Midbrain (tissue), 1 donor: ENCODE measurements around the gene PTCH1.

Source experiments
- DNase-seq: peaks from one replicate; lab custom pipeline; 2025; lab: John Stamatoyannopoulos, UW

Gene PTCH1

DNA sequence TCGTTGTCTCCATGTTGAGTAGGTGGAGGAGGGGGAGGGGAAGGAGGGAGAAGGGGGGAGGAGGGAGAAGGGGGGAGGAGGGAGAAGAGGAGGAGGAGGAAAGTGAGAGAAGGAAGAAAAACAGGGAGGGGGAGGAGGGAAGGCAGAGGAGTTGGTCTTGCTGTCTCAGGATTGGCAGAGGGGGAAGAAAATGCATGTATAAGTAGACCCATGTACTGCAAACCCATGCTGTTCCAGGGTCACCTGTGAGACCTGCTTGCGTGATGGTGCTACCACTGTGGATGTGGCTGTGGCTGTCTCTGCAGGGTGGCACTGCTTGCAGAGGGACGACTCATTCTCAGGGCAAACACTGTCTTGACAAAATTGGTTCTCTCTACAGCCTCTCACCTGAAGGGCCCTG, 76.3 kb downstream of the PTCH1 start:
- DNase-seq = no peak

DNA sequence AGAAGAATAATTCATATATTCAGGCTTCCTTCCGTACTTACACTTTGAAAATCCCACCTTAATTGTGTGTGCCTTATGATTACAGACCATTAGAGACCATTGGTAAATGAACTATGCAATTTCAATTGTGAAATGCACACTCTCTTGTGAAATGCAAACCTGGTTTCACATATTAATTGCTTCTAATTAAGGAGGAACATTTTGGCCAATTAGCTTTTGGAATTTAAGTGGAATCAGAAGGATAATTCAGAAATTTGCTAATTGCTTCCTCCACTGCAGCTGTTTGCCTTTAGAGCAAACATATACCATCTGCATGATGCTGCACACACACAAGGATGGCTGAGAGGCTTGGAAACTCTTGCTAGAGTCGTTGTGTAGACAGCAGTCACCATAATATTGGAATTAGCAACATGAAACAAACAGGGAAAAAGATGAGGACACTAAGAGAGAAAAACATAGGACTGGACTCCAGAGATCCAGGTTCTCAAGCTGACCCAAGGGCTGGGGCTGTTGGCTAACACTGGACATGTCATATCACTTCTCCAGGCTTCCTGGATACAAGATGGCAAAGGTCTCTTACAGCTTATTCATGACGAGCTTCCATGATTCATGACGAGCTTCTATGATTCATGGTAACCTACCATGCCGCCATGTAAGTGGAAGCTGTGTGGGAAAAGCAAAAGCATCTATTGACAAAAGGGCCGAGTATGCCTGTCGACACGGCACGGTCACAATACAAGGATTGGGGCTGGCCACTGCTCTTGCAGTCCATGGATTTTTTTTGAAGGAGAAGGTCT, 78.0 kb downstream of the PTCH1 start:
- no peak for DNase-seq

DNA sequence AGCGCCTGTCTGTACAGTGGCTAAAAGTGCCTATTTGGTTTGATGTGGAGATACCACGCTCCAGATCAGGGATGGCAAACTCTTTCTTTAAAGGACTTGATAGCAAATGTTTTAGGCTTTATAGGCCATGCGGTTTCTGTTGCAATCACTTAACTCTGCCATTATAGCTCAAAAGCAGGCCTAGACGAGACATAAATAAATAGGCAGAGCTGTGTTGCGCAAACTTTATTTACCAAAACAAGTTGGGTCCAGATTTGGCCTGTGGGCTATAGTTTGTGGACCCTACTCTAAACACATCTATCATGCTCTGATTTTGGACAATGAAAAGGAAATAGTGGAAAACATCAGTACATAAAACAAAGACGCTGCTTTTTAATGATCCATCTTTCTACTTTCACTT, 79.2 kb downstream of the PTCH1 start:
- DNase-seq = no peak

DNA sequence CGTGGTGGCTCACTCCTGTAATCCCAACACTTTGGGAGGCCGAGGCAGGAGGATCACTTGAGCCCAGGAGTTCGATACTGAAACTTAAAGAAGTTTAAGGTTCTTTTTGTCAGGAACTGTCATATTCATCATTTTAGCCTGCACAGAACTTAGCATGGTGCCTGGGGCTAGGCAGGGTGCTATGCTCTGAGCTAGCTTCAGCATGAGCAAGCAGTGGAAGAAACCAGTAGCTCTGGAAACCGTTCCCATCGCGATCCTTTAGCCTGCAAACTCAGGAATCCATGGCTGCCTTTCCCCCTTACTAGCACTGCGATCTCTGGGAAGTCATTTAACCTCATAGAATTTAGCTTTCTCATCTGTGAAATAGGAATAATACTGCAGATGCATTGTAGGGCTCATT, 80.4 kb downstream of the PTCH1 start:
- DNase-seq = no peak

DNA sequence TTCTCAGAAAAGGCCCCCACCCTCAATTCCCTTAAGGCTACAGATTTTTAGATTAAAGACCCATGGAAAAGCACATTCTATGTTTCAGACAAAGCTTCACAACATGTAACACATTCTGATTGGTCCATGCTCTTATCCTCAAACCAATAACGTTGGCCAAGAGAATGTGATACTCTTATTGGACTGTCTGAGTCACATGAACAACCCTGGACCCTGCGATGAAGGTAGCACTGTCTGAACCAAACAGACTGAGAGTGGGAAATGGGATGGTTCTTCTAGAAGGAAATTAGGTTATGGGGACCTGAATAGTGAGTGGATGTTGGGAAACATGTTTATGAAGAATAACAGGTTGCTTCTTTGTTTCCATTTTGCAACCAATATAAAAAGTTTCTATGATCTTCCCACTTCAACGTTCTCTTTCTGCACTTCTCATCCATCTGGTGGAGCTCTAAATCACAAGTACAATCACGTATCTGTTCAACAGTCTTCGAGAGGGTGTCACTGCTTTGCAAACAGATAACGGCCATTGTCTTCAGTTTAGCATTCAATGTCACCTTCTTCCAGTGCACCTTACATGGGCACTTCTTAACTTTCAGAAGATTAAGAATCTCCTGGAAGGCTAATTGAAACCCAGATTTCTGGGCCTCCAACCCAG, 81.6 kb downstream of the PTCH1 start:
- DNase-seq = no peak

DNA sequence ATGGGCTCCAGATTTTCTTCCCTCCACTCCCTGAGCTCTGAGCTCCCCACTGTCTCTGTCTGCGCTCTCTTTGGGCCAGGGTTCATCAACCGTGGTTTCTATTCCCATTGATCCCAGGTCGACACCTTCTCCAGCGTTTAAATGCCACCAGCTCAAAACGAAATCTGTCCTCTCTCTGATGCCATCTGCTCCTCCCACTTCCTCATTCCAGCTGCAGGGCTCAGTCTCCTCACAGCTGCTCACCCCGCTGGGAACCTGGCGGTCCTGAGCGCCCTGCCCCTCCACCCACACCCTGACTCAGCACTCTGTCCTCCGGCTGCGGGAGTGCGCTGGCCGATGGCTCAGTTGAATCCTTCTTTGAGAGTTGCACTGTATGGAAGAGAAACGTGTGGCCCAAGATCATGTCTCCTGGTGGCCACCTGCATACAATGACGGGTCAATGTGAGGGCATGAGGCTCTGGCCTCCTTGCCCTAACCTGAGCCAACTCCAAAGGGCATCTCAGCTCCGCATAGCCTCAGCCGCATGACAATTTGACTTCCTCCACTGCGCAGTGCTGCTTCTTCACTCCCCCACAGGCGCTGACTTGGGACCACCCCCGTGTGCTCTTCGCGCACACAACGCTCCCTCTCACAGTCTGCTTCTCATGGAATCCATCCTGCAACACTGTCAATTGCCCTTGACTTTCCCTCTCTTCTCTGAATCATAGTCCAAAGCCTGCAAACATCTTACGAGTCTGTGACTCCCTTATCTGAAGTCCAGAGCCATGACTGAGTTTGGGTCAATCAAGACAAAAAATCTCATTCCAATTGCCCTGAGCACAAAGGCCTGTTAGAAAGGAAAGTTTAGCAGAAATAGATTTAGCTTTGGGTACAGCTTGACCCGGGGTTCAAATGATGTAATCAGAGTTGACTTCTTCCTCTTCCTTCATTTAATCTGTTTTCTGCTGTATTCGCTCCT, 82.4 kb downstream of the PTCH1 start:
- DNase-seq = no peak

DNA sequence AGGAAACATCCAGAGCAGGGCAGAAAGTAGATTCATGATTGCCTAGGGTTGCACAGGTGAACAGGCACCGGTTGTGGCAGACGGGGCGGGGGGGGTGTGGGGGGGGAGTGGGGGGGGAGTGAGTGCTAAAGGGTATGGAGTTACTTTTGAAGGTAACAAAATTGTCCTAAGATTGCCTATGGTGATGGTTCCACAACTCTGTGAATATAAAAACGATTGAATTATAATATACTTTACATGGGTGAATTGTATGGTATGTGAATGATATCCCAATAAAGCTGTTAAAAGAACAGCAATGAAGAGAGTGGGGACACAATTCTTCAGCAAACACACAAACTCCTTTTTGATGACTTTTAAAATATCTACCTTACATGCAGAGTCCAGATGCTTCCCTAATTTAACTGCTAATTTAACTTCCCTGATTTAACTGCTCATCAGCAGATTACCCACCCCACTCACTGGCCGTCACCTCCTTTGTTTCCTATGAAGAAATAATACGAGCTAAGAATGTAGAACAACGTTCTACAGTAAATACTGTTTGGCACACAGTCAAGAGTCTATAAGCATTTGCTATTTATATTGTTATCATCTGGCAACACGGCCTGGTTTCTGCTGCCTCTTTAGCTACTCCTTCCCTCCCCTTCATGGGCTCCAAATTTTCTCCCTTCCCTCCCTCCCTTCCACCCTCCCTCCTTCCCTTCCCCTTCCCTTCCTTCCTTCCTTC, 83.5 kb downstream of the PTCH1 start:
- no peak for DNase-seq

DNA sequence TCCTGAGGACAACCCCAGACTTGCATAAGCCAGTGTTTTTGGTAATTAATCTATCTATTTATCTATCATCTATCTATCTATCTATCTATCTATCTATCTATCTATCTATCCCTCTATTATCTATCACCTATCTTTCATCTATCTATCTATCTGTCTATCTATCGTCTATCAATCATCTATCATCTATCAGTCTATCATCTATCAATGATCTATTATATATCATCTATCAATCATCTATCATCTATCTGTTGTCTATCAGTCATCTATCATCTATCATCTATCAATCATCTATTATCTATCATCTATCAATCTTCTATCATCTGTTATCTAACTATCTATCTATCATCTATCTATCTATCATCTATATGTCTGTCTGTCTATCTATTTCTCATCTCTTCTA, 85.5 kb downstream of the PTCH1 start:
- no peak for DNase-seq

DNA sequence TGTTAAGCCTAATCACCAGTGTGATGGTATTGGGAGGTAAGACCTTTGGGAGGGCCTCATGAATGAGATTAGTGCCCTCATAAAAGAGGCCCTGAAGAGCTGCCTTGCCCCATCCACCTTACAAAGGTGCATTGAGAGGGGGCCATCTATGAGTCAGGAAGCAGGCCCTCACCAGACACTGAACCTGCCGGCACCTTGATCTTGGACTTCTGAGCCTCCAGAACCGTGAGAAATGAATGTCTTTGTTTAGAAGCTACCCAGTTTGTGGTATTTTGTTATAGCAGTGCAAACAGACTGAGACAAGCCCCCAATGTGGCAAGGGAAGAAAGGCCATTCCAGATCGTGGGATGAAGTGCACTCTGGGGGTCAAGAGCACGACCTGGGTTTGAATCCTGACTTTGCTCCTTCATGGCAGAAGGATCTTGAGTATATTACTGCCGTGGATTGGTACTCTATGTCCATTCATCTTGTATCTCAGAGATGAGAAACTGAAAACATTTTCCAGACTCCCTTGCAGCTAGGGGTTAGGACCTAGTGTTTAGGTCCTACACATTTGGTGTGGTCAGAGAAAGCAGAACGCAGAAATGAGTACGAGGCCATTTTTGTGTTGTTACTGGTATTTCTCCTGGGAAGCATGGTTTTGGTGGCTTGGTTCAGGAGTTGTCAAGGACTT, 86.7 kb downstream of the PTCH1 start:
- no peak for DNase-seq

DNA sequence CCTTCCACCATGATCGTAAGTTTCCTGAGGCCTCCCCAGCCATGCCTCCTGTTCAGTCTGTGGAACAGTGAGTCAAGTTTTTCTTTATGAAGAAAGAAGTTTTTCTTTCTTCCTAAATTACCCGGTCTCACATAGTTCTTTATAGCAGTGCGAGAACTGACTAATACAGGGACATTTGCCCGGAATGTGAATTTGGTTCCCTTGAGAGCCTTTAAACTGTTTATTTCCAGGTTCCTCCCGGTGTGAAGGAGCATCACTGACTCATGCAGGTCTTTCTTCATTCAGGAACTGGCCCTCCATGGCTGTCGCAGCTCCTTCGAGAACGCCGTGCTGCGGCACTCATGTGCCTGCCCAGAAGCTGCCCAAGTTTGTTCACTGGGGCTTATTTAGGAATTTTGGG, 87.7 kb downstream of the PTCH1 start:
- DNase-seq = no peak

DNA sequence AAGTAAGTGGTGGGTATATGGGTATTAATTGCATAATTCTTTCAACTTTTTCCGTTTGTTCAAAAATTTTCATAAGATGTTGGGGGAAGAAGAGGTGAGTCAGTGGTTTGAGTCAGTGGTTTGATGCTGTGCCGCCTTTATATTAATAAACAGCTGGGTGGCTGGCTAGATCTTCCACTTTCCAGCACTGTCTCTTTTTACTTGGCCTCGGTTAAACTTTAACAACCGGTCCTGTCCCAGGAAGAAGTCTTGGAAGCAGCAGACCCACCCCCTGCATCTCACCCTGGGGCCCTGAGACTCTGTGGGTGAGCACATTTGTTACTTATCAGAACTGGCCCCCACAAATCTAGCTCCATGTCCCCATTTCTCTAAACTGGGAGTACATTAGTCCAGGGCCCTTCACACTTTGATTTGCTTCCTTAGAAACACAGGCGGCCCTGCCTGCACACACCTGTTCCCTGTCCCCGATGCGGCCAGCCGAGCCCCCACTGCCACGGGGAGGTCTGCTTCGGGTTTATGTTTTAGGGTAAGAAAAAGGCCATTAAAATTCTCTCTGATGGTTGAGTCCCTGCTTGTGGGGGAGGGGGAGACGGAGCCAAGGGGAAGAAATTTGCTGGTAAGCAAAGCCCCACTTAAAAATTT, 90.7 kb downstream of the PTCH1 start:
- DNase-seq = no peak

DNA sequence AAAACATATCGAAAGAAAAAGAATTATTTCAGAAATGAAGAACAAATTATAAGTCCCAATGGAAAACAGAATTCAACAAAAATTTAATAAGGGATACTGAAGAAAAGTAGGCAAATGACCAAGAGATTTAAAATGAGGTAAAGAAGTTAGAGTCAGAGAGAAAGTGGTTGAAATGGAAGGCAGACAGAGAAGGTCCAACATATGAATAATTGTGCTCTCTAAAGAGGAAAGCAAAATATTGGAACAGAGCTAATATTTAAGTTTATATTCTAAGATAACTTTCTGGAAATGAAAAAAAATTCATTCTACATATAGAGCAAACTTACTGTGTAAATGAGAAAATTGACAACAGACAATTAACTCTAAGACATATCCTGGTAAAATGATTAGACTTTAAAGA, 94.1 kb downstream of the PTCH1 start:
- DNase-seq = no peak

DNA sequence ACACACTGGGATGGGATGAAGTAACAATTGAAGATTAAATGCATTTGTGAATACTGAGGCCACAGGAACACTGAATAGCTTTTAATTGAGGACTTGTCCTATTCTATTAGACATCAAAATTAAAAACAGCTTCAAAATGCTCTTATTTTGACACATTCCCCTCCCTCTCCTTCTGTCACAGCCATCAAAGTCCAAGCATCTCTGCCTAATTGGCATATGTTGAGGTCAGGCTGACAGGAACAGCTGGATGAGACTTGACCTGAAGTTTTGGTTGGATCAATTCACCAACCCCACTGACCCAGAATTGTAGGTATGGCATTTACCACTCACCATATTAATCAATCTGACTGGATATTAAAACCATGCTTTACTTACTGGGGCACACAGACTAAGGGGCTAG, 96.3 kb downstream of the PTCH1 start:
- DNase-seq = no peak

DNA sequence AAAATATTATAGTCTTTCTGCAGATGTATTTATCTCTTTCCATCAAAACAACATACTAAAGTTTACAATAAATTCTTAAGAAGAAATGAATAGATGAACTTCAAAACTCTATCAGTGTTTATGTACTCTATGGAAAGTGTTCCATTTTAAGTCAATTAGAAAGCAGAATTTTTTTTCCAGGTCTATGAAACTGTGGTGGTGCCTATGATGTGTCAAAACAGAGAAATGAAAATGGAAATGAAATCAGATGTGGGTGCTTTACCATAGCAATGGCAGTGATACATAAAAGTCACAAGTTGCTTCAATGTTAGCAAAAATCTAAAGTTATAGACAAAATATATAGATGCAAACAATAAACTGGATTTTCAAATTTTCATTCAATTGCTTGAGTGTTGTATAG, 97.3 kb downstream of the PTCH1 start:
- DNase-seq = no peak

DNA sequence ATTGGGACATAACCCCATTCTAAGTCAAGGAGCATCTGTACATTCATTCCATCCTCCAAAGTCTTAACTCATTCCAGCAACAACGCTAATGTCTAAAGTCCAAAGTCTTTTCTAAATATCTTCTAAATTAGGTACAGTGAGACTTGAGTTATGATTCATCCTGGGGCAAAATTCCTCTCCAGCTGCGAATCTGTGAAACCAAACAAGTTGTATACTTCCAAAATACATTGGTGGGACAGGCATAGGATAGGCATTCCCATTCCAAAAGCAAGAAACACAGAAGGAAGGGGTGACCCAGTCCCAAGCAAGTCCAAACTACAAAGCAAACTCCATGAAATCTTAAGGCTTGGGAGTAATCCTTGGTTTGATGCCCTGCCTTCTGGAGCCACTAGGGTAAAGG, 101.6 kb downstream of the PTCH1 start:
- no peak for DNase-seq

DNA sequence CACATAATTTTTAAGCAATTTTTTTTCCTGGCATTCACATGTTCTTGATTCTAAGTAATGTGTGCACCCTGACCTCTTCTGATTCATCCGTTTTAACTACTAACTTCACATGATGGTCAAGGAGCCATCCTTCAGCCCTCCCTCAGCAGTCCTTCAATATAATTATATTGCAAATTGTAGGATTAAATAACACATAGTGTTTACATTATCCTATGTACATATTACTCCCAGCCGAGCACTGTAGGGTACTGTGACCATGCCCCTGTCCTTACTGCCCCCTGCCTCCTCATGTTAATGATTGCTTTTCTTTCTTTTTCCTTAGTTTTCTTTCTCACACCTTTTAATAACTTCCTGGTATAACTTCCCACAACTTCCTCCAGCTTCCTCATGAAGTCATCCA, 103.0 kb downstream of the PTCH1 start:
- DNase-seq = no peak

DNA sequence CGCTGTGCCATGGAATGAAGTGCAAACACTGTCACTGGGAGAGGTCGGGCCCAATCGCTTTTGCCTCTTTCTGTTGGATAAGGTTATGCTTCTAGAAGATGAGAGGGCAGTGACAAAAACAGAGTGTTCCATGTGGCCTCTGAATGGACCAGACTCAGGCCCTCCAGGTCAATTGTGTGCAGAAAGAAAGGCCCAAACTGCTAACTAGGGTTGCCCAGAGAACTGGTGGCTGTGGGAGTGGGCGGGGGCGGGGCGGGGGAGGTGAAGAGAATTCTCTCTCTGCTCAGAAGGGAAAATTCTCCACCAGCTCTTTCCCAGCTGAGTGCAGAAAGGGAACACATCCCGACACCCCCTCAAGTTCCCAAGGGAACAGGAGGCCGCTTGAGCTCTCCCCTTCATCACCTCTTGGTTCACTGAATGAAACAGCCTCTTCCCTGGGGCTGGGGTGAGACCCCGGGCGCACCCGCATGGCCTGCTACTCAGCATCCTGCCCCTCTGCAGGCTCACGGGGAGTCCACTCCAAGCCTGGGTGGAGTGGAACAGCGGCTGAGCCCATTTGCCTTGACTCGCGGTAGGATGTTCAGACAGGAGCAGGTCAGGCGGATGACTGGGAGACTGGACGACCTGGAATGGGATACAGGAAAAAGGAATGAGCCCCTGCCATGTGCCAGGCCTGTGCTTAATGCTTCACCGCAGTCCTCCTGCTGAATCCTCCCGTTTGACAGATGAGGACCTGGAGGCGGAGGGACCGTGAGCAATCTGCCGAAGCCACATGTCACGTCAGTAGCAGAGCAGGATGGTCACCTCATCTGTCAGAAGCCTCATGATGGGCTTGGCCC, 105.5 kb downstream of the PTCH1 start:
- no peak for DNase-seq

DNA sequence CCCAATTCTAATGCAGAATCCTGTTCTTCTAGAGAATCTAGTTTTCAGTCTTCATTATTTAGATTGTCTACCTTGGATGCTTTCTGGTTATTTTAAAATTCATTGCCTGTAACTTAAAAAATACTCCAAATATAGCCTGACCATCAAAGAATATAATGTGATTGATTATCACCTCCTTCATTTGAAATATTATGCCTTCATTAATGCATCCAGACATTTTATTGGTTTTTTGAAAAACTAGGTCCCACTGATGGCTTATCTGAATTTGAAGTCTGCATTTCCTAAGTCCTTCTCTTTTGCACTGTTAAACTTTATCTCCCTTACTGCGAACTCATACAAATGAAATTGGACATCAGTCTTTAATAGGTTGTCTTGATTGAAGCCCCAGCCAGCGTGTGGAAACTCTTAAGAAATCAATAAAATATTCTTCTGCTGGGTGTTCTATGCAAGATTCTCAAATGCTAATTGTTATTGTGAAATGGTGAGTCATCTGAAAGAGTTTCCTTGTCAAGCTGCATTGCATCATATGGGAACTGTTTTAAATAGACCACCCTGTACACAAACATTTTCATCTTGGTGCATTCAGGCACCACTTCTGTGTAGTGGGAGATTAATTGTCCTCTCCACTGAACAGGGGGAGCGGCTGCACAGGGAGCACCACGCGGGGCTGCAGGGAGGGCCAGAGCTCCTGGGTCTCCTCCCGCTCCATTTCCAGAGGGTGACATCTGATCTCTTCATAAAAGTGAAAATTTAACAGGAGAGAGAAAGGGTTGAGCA, 106.9 kb downstream of the PTCH1 start:
- no peak for DNase-seq

DNA sequence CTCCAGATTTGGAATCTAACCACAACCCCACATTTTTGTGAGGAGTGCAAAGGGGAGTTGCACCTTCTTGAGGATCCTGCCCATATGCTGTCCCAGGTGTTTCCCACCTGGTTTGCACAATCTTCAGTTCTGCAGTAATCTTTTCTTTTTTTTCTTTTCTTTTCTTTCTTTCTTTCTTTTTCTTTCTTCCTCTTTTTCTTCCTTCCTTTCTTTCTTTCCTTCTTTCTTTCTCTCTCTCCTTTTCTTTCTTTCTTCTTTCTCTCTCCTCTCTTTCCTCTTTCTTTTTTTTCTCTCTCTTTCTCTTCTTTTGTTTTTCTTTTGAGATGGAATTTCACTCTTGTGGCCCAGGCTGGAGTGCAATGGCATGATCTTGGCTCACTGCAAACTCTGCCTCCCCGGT, 109.2 kb downstream of the PTCH1 start:
- no peak for DNase-seq
